NCI-H226 (cell line): Measurements from ENCODE around the gene ETFB.
A peak's percentile ranks its signal among the peaks of the same experiment; 100 is the strongest.
"Not testable (repeated sequence)": the region's sequence is repeated elsewhere in the genome, so short reads cannot be mapped to it uniquely, and the experiment has no call there.

Experiments used
- DNase-seq: peaks from one replicate; pipeline ENCODE4 v3.0.0-alpha.2; 2015

The ETFB gene

DNA sequence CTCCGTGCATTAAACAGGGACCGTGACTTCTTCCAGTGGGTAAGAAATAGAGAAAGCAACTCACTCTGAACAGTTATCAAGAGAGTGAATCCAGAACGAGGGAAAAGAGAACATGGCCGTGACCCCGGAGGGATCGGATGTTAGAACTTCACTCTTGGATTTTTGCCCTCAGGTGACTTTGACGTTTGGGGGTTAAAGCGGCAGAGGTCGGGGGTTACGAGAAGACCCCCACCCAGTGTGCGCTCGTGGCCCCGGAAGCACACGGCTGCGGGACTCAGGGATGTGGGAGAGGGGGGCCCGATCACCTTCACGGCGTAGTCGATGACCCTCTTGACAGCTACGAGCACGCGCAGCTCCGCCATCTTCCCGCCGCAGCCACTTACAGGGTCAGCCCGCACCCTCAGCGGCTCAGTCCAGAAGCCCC is at the start of gene ETFB:
Gene ETFB, minus strand, starts transcription at position 424 of the 424 bp plus-strand sequence. Its CDS starts 62 bp downstream, at position 362.
- no peak for DNase-seq

DNA sequence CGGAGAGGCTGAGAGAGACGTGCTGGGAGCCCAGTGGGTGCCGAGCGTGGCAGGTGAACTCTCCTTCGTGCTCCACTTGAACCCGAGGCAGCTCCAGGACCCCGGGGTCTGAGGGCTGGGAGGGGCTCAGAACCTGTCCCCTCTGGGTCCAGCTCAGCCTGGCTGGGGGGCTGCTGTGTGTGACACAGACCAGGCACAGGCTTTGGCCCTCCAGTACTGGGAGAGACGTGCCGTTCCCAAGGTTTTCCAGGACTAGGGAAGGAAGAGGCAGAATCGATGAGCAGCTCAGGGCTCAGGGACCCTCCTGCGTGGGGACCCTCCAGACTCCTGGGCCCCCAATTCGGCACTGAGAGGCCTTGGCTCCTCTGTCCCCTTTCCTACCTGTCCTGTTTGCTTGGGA is 49.0 kb upstream of the ETFB start:
- no peak for DNase-seq

DNA sequence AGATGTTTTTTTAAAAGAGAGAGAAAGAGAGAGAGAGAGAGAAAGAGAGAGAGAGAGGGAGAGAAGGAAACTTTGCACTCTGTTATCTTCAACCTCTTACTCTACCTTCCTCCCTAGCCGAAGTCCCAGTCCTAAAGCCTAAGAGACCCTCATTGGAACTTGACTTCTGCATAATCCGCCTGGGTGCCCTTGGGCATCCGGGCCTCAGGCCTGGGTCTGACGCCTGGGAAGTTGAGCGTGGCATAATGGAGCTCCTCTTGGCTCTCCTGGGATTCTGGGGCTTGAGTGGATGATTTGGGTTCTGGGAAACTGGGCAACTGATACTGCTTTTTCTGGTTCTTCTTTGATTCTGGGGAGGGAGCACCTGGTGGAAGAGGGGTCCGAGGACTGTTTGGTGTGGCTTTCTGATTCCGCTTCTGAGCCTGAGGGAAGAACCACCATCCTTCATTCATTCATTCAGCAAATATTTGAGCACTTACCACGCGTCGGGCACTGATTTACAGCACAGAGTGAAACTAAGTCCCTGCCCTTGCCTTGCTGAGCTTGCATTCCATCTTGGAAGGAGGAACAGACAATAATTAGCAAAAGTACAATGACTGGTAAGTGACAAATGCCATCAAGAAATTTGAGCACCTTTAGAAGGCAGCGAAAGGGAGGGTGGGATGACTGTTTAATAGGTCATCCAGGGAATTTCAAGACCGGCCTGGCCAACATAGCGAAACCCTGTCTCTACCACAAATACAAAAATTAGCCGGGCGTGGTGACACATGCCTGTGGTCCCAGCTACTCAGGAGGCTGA is 45.0 kb upstream of the ETFB start:
- DNase-seq = no peak

DNA sequence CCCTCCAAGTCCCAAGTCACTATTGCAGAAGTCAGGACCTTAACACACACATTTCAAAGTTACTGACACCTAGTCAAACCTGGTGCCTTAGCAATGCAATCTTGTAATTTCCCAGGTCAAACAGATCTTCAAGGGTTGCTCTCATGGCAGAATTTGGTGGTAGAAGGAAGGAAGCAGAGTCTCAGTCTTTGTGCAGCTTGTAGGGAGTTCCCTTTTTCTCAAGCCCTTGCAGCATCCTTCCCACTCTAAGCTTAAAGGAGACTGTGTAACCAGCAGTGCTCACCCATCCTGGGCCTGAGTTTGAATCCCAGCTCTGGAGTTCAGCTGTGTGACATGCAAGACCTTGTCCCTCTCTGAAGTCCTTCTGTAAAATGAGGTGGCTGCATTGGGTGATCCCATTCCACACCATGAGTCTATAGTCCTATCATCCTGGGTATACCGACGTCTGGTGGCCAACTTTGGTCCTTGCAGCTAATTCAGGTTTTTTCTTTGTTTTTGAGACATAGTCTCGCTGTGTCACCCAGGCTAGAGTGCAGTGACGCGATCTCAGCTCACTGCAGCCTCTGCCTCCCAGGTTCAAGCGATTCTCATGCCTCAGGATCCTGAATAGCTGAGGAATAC is 41.4 kb upstream of the ETFB start:
- DNase-seq = no peak

DNA sequence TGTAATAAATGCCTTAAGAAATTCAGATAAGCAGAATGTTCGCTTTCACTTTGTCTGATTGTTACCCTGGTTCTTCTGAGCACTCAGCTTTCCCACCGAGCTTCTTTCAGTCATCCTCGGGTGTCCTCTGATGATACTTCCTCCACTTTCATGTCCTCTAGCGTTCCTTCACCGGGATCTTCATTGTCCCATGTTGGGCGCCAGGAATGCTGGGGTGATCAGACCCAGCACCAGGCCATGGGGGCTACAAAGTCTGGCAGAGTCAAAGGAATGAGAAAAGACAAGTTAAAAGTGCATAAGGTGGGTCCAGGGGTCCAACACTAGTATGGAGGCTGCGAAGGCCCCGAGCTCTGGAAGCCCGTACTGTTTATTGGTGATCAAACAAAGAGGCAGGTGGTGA is 35.9 kb upstream of the ETFB start:
- no peak for DNase-seq

DNA sequence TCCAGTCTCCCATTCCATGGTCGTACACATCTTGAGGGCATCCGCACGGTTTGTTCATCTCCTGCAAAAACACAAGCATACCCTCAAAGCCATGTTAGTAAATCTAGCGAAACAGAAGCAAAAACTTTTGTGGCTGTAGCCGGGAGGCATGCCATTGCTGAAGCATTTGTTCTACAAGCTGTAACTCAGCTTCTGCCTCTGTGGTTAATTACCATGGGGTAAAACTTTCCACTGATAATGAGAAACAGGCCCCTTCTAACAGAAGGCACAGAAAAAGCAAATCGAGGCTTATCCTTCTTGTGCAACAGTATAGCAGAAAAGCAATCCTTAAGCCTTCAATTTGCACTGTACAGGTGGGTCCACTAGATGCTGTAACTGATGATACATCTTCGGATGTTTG is 33.7 kb upstream of the ETFB start:
- not testable (repeated sequence) for DNase-seq

DNA sequence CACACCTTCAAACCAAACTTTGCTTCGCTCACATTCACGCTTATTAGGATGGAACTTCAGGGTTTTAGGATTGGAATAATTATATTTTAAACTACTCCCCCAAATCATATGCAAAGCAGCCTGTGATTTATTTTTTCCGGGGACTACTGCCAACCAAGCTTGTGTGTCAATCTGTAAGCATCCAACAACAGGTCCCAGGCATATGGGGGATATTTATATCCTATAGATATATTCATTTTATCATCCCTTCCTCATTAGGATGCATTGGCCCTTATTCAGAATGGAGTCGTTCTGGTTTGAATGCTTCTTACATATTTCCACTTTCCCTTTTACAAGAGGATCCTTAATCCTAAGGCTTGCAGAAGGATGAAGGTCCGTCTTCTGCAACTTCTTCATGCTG is 33.0 kb upstream of the ETFB start:
- DNase-seq = no peak

DNA sequence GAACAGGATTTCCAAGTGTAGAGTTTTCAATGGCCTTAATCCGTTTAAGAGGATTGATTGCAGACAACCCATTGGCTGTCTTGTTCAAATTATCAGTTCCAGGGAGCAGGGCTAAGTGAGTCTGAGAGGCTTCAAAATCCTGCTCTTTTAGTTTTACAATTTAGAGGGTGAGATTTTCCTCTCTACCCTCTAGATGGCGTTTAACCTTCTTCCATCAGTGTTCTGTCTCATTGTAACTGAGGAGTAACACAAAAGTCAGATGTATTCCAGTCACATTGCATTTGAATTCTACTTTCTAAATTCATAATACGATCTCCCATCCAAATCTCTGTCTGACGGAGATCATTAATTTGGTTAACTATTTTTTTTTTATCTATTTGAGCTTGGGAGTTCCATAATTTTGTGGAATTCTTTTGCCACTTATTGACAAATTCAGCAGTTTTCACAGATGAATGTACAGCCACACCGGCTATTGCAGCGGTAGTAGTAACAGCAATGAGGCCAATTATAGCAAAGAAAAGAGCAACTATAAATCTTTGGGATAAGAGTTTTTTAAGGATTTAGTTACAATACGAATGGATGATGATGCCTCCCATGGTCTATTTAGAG is 32.0 kb upstream of the ETFB start:
- DNase-seq = no peak

DNA sequence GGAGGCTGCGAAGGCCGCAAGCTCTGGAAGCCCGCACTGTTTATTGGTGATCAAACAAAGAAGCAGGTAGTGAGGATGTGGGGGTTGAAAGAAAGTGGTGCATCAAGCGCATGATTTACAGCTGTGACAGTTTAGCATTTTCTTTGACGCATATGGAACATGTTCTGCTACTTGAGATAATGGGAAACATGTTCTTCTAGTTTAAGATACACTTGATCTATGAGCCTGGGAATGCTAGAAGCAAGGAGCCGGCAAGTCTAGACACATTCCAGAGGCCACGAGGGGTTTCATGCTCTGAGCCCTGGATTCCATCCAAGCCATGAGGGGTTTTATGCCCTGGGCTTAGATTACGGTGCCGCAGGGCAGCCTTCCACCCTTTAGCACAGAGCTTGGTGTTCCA is 31.3 kb upstream of the ETFB start:
- DNase-seq = not testable (repeated sequence)

DNA sequence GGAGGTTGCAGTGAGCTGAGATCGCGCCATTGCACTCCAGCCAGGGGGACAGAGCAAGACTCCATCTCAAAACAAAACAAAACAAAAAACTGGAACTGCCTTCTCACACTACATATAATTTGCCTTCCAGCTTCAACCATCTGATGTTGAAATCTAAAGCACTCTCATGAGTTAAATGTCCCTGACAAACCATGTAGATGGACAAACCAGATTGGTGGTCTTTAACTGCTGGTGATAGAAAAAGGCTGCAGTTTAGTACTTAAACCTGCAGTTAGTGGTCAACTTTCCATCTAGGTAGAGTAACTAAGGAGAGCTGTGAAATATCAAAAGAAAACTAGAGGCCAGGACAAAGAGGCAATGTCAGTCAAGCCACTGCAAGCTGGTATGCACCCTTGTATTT is 30.0 kb upstream of the ETFB start:
- DNase-seq = no peak

DNA sequence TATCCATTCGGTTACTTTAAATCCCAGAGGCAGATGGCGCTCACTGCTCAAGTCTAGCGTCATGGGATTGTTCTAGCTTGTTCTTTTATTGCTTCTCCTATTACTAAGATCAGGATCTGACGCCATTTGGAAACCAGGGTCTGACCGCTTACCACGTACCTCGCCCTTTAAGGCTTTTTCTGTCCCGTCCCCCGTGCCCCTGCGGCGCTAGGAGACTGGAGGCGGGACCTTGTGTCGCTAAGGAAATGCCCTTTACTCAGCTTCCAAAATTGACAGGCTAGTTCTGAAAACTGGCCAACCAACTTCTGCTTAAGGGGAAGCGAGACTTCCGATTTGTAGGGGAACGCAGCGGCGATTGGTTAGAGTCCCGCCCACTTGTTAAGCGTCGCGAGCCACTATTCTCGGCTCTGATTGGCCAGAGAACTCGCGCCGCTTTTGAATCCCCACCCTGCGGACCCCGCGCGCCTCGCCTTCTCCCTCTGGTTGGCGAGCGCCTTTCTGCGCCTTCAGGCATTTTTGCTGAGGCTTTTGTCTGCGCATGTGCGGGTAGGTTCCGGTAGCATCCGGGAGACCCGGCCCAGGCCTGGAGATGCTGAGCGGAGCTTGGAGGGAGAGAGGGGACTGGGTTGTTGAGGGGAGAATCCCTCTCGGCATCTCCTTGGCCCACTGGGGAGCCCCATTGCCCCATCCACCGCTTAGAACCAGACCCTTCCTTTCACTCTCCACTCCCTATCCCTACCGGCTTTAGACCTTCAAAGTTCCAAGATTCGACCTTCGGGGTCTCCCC is 28.1 kb upstream of the ETFB start:
- peak; percentile 96 for DNase-seq

DNA sequence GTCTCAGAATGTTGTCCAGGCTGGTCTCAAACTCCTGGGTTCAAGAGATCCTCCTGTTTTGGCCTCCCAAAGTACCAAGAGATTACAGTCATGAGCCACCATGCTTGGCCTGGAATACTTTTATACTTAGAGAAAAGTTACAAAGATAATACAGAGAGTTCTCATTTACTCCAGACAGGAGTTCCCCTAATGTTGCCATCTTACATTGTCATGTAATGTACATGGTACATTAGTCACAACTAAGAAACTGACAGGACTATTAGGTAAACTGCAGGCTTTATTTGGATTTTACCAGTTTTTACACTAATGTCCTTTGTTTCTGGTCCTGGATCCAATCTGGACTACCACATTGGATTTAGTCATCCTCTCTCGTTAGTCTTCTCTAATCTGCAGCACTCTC is 26.5 kb upstream of the ETFB start:
- DNase-seq = no peak

DNA sequence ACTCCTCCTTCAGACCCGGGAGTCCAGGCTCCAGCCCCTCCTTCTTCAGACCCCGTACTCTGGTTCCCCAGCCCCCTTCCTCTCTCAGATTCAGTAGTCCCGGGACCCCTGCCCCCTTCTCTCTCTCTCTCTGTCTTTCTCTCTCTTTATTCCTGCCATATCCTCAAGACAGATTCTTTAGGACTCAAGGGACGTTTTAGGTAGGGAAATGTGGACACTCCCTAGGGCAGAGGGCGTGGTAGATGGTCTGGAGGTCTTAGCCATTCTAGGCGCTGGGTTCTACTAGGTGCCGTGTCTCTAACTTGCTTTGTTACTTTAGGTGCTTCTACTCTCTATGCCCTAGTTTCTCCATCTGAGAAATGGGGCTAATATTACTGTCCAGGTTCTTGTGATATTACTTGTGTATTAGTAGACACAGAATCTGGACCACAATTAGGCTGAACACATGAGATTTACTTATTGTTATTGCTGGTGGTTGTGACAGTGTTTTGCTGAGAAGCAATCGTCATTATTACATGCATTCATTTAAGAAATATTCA is 25.0 kb upstream of the ETFB start:
- DNase-seq = no peak

DNA sequence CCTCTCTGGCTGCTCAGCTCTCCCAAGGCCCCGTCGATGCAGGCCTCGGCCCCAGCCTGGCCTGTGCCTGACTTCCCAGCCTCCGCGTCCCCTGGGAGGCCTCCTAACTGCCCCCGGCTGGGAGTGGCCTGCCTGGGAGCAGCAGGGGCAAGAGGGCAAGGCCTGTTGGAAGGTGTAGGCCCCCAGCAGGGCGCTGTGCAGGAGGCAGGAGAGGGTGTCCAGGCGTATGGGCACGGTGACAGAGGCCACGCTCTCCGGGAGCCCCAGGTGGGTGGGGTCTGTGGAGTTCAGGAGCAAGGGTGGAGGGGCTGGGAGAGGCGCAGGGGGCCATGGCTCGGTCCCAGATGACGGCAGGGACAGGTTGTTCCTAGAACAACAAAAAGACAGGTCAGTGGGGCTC is 23.0 kb upstream of the ETFB start:
- DNase-seq = no peak

DNA sequence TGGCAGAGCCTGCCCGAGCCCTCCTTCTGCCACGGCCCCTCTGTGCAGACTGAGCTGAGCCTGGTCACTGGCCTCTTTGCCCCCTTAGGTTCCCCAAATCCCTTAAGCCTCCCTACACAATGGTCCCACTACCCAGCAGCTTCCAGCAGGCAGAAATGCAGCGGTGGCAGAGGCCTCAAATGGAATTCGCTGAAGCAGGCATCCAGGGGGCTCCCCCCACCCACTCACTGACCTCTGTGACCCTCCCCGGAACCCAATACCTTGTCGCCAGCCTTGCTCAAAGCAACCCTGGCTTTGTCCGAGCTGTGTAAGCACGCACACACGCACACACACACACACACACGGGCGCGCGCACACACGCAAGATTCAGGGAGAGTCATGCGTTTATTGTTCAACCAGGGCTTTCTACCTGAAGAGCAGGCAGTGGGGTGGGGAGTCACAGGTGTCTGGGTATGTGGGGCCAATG is 21.8 kb upstream of the ETFB start, which contains the start of gene LIM2:
Gene LIM2, minus strand, starts transcription at position 51 of the 466 bp plus-strand sequence. CDS start 531 bp downstream, outside the sequence.
- DNase-seq = no peak

DNA sequence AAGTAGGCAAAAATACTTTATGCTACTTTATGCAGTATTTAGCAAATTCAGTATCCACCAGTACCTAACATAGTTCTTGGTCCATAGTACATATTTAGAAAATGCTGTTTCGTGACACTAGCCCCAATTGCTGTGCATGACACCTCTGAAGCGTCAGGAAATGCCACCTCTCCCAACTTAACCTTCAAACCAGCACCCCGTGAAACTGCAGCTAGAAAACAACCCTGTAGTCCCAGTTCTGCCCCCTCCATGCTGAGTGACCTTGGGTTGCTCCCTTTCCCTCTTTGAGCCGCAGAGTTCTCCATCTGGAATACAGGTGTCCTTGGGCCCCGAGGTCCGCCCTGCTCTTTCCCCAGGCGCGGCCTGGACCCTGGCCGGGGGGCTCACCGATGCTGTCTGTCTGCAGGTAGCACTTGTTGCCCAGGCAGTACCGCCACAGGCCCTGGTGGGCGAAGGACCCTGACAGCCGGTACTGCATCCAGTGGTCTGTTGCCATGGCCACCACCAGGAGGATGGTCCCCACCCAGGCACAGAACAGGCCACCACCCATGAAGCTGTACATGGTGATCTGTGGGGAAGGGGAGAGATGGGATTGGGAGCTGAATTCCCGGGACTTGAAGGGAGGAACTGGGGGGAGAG is 20.8 kb upstream of the ETFB start:
- no peak for DNase-seq

DNA sequence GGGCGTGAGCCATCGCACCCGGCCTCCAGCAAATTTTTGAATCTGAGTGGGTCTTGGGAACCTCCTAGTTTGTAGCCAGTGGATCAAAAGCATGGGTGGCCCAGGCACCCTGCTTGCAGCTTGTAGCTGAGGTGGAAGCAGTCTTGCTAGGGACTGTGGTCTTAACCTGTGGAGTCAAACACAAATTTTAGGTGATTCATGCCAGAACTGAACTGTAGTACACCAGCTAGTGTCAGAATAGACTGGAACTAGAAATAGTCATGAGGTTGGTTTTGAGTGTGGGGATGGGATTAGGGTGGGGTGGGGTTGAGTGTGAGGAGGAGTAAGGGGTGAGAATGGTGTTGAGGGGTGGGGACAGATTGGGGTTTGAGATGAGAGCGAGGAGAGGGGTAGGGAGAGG is 15.8 kb upstream of the ETFB start:
- DNase-seq = no peak

DNA sequence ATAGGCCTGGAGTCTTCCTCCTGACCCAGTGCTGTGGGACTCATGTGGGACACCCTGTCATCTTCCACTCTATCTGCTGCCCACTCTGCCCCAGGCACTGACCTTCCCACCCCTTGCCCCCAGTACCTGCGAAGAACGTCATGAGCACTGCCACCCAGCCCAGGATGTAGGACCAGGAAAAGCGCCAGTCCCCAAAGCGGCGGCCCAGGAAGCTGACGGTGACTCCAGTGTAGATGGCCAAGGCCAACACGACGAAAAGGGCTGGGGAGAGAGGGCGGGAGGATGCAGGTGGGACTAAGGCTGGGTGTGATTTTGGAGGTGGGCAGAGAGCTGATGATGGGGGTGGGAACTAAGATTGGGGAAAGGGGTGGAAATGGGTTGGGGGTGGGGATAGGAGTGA is 14.2 kb upstream of the ETFB start:
- no peak for DNase-seq

DNA sequence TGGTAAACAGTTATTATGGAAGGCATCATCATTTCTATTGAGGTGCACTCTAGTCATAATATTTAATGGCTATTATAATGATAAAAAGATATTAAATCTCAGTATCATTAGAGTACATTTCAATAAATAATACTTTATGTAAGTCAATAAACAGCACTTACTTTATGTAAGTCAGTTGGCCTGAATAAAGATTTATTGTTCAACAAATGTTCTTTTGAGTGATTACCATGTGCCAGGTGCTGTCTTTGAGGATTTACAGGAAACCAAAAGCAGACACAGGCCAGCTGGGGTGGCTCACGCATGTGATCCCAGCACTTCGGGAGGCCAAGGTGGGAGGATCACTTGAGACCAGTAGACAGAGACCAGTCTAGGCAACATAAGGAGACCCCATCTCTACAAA is 11.2 kb upstream of the ETFB start:
- DNase-seq = no peak

DNA sequence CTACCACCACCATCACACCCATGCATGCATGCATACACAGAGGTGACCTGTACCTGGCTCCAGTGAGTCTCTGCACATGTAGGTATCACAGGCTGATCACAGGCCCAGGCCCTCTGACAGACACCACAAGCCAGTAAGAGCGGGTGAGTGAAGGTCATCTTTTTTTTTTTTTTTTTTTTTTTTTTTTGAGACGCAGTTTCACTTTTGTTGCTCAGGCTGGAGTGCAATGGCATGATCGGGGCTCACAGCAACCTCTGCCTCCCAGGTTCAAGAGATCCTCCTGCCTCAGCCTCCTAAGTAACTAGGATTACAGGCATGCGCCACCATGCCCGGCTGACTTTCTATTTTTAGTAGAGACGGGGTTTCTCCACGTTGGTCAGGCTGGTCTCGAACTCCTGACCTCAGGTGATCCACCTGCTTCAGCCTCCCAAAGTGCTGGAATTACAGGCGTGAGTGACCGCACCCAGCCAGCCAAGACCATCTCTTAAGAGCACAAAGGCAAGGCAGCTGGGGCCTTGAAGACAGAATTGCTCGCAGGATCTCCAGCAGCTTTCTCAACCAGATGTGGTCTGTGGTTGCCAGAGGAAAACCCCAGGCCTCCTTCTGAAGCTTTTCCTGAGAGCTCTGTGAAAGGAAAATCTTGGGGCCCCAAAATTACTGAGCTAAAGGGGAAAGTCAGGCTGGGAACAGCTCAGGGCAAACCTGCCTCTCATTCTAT is 9.5 kb upstream of the ETFB start:
- no peak for DNase-seq

DNA sequence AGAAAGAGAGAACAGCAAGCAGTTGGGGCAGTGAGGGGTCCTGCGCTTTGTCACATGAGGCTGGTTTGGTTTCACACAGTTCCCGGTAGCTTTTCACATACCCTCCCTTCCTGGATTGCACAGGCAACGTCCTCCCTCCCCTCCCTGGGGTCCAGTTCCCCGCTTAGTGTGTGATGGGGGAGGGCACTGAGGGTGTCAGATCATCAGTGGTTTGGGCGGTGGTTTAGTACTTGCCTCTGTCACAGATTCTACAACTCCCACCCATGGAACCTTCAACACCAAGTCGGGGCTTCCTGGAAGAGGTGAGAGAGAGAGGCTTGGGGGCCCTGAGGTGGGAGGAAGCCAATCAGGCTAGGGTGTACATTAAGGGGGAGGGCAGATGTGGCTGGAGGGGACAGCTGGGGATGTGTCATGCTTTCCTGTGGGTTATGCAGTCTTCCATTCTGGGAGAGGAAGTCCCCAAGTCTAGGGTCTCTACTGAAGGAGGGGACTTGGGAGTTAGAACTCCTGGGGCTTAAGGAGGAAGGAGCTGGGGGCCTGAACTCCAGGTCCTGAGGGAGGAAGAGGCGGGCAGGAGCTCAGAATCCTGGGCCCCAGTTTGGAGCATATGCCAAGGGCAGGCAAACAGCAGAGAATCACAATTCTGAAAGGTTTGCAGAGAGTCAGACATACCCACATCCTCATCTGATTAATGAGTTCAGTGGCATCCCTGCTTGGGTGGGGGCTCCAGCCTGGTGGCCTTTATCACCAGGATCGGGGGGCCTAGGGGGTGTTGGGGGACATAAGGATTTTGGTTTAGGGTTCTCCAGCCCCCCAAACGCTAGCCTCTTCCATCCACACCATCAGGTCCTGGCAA is 6.7 kb upstream of the ETFB start, which contains the start of gene NKG7:
Gene NKG7, minus strand, starts transcription at position 6 of the 856 bp plus-strand sequence. CDS start 119 bp downstream, outside the sequence.
- DNase-seq = no peak
